K562 (cell line): ENCODE data around the gene GP1BA. TPM values are rescaled to one million over a fixed set of nuclear protein-coding genes. Genes with fewer than 3 reads are reported as not detected.
A peak's percentile ranks its signal among the peaks of the same experiment; 100 is the strongest.

ENCODE experiments used
- HNRNPK ChIP-seq: fragments of 200-400 bp; formaldehyde crosslinking; IDR thresholded peaks from one replicate; pipeline ENCODE4 v1.6.1; 2018; ENCODE audit warnings: mild to moderate bottlenecking, low read depth, low read length; ENCODE audit not compliant: poor library complexity, severe bottlenecking
- PREB ChIP-seq: sonication (generic); formaldehyde crosslinking; IDR thresholded peaks from 2 replicates; pipeline ENCODE4 v1.8.1; 2023; ENCODE audit warnings: mild to moderate bottlenecking, missing genetic modification reagents
- ZNF407 ChIP-seq: fragments of 450-650 bp; IDR thresholded peaks from 2 replicates; pipeline ENCODE4 v1.6.1; 2016; ENCODE audit warnings: low read depth
- polyA plus RNA-seq, 8 experiments: library from polyadenylated mRNA; depleted of rRNA in 4 of 8; stranded (reverse) in 5 of 8; unstranded in 3 of 8; fragments of >200 nt; fragmentation: Nextera tagmentation in 2 of 8; fragmentation: Illumina TruSeq in 1 of 8; extraction: Ambion mirVana in 2 of 8; extraction: Trizol in 1 of 8; gene quantifications; 2 replicates each; pipeline versions ENCODE4 v1.2.1 to v1.2.3, GENCODE V29; 2011 to 2014; ENCODE audit warnings: inconsistent platforms in 1 of 8, missing spikeins in 1 of 8
- total RNA-seq, 7 experiments: library from RNA; depleted of rRNA in 6 of 7; stranded (reverse); fragments of >200 nt in 6 of 7; fragmentation: Illumina TruSeq in 2 of 7; extraction: Trizol in 2 of 7; gene quantifications; 2 replicates each; pipeline versions ENCODE4 v1.2.1 to v1.2.3, GENCODE V29; 2011 to 2021; ENCODE audit warnings: low replicate concordance in 1 of 7

Gene GP1BA
- total and polyA plus RNA-seq, 9 of the 15 experiments (the other 6 are each of a cell fraction or from before 2014, with no cell fraction given) = 0.01 TPM; not detected in 8

- TF ChIP-seq ZNF407 (no peak), PREB (CRISPR knock-in tag) (no peak), HNRNPK (peak; percentile 50)
Measured at GRCh38 chr17:4967539-4968485, 35.7 kb downstream of the GP1BA start, which contains the start of gene SPAG7 (continued).
